HG02970 (cell line): ENCODE results near the gene EDNRA.

Experiments used
- ATAC-seq: cut with Tn5 transposase; IDR thresholded peaks from one replicate; pipeline ENCODE4 v1.9.1; 2021; ENCODE audit warnings: mild to moderate bottlenecking, moderate library complexity, moderate number of reproducible peaks; ENCODE audit not compliant: unreplicated experiment, low FRiP score

The EDNRA gene

DNA sequence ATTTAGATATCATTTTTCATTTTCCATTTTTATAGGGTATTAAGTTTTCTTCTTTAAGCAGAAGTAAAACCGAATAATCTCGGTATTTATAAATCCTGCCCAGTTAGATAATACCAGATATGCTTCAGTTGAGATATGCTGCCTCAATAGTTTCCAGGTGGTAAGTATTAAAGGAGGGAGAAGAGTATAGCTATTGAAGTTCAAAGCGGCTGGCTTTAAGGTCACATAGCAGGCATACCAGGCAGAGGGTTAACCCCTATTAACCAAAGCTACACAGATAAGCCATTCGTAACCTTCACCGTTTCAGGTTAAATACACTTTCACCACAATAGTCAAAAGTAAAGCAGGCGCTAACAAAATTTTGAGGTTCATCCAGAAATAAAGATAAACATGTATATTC lies 54.2 kb downstream of the EDNRA start:
- ATAC-seq = no peak

GRCh38 chr4:147538711-147539110 lies 57.8 kb downstream of the EDNRA start:
- no peak for ATAC-seq

DNA sequence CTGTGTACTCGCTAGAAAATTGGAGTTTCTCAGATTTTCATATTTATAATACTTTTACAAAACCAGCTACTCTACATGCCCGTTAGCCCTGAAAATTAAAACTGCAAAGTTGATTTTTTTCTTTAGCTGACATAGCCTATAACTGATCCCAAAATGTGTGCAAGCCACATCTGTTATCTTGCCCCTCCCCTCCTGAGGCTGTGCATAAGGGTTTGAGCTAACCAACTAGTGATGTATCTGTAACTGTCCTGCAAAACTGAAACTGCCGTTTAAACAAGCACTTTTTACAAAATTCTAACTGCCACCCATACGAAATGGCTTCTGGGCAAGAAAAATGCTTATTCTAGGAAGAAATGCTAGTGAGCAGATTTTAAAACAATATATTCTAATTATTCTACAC lies 59.1 kb downstream of the EDNRA start:
- no peak for ATAC-seq

DNA sequence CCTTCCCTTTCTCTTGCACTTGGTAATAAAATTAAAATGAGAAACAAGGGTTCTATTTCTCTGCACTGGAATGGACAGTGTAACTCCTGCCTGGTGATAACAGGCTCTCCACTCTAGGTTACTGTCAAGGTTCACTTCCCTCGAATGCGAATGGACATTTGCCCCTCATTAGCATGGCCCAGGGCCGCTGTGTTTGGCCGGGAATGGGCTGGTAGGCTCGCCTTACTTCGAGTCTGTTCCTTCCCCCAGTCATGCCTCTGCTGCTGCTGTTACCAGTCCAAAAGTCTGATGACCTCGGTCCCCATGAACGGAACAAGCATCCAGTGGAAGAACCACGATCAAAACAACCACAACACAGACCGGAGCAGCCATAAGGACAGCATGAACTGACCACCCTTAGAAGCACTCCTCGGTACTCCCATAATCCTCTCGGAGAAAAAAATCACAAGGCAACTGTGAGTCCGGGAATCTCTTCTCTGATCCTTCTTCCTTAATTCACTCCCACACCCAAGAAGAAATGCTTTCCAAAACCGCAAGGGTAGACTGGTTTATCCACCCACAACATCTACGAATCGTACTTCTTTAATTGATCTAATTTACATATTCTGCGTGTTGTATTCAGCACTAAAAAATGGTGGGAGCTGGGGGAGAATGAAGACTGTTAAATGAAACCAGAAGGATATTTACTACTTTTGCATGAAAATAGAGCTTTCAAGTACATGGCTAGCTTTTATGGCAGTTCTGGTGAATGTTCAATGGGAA lies 61.5 kb downstream of the EDNRA start:
- no peak for ATAC-seq

DNA sequence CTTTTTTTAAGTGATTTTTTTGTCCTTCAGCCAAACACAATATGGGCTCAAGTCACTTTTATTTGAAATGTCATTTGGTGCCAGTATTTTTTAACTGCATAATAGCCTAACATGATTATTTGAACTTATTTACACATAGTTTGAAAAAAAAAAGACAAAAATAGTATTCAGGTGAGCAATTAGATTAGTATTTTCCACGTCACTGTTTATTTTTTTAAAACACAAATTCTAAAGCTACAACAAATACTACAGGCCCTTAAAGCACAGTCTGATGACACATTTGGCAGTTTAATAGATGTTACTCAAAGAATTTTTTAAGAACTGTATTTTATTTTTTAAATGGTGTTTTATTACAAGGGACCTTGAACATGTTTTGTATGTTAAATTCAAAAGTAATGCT lies 62.1 kb downstream of the EDNRA start:
- ATAC-seq = no peak

DNA sequence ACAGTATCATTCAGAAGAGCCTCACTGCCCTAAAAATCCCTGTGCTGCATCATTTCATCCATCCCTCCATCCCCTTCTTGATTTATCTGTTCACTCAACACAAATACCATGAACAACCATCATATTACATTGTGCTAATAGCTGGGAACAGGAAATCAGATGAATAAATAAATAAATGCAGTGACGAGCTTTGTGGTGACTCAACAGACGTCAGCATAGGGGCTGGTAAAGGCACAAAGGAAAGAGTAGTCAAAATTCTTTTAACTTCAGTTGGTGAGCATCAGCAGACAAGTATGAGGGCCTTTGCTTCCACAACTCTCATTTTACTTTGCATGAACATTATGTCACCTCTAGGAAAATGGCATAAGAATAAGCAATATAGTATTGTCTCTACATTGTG lies 65.5 kb downstream of the EDNRA start:
- no peak for ATAC-seq

DNA sequence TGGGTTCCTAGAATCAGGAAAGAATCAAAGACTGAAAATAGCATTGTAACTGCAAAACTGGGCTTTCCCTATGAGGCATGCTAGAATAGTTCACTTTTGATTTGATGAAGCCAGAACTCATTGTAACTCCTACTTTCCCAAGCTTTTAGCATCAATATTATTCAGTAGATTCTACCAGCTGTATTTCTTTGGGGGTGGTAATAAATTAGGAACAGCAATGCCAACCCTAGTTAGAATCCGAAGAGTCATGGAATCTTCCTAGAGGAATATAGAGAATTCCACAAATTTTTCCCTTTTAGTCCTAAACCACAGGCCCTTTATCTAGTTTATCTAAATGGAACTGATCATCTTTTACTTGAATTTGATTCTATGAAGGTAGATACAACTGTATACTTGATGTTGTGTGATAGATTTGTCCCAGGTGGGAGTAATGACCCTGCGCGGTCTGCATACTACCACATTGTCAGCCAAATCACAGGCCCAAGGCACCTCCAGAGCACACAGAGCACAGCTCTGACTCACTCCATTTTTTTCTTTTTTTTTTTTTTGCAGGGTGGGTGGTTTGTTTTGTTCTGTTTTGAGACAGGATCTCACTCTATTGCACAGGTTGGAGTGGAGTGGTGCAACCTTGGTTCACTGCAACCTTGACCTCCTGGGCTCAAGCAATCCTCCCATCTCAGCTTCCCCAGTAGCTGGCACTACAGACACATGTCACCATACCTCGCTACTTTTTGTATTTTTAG lies 66.6 kb downstream of the EDNRA start:
- ATAC-seq = no peak

DNA sequence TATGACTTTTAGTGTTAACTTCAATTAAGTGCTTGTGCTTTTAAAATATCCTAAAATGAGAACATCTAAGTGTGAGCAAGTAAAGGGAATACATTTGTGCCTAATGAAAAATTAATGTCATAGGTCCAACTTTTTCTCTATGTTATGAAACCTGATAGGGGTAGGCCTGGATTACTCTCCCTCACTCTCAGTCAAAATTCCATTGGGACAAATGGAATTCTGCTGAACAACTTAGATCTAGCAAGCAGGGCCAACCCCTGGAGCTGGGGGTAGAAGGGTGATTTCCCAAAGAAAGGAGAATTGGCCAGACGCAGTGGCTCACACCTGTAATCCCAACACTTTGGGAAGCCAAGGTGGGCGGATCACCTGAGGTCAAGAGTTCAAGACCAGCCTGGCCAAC lies 67.4 kb downstream of the EDNRA start:
- no peak for ATAC-seq

DNA sequence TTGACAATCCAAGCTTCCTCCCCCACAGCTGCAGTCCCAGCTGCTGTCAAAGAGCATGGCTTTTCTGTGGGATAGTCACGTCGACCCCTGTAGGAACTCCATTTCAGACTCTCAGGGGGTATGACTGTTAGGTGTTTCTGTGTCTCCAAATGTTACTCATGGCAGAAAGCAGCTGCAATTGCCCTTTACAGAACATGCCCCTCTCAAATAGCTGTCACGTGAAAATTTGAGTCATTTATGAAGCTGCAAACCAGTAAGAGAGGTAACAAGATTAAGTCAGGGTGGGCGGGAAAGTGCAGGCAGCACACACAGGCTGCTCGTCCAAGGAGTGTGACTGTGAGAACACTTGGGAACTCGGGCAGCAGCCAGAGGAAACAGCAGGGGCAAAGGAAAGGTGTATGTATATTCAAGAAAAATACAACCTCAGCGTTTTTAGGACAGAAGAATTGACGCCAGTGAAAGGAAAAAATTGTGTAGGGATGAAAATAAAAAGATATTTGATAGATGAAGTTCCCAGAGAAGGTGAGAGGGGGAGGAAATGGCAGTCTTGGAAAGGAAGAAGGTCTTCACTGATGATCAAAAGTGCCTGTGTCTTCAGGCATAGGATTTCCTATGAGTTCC lies 69.8 kb downstream of the EDNRA start:
- no peak for ATAC-seq

DNA sequence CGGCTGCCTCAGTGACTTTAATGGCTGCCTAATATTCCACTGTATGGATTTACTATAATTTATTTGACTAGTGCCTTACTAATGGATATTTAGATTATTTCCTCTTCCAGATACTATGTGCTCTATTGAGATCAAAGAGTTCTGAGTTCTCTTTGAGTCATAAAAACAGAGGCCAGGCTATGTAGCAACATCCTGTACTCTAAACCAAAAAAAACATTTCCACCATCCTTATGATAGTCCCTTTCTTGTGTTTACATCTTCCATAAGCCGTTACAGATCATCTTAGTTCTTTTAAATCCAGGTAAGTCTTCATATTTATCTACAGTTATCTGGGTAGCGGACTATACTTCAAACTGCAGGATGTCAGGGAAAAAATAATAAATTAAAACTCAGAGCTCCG lies 79.7 kb downstream of the EDNRA start:
- no peak for ATAC-seq

- no peak for ATAC-seq
Observed at GRCh38 chr4:147566762-147567161, 85.9 kb downstream of the EDNRA start.

DNA sequence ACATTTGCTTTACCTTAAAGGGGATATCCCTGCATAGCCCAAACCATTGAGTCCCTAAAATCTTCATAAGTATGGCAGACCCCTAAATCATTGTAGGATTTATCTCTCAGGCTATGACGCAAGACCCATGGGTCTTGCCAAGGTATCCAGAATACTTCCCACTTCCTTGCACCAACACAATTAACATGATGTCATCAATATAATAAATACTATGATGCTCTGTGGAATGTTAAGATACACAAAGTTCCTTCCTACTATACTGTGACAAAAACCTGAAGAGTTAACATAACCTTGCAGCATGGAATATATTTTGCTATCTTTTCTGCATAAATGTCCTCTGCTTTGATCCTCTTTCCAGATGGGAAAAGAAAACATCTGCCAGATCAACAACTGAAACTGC lies 86.4 kb downstream of the EDNRA start:
- ATAC-seq = no peak

- no peak for ATAC-seq
Observed at GRCh38 chr4:147570616-147571015, 89.7 kb downstream of the EDNRA start.

- no peak for ATAC-seq
Observed at GRCh38 chr4:147571036-147571770, 90.3 kb downstream of the EDNRA start.

- no peak for ATAC-seq
Observed at GRCh38 chr4:147576084-147576483, 95.2 kb downstream of the EDNRA start.

DNA sequence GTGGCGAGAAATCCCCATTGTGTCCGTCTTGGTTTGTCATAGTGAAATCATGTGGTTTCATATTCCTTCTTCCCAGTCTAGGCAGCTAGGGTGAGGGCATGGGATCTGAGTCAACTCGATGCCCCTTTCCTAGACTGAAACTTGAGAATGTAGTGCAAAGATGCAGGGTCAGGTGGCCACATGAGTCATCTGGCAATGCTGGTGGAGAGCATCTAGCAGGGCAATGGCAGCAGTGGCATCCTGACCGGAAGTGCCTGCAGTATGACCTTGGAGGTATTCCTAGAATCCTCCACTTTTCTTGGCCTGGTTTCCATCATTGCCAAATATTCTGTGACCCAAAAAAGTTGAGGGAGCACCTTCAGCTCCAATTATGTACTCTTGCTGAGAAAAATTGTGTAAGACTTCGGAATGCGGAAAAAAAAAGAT lies 97.2 kb downstream of the EDNRA start:
- ATAC-seq = no peak

DNA sequence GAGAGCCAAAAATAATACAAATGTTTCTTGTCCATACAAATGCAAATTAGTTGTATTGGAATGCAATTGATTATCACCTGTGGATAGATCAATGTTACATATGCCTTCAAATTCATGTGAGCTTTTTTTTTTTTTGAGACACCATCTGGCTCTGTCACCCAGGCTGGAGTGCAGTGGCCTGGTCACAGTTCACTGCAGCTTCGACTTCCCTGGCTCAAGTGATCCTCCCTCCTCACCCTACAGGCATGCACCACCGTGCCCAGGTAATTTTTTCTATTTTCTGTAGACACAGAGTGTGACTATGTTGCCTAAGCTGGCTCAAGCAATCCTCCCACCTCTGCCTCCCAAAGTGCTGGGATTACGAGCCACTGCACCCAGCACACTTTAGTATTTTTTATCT lies 97.7 kb downstream of the EDNRA start:
- no peak for ATAC-seq

- ATAC-seq = no peak
Observed at GRCh38 chr4:147580396-147580795, 99.5 kb downstream of the EDNRA start.

GRCh38 chr4:147581606-147582350 lies 100.9 kb downstream of the EDNRA start:
- ATAC-seq = no peak

DNA sequence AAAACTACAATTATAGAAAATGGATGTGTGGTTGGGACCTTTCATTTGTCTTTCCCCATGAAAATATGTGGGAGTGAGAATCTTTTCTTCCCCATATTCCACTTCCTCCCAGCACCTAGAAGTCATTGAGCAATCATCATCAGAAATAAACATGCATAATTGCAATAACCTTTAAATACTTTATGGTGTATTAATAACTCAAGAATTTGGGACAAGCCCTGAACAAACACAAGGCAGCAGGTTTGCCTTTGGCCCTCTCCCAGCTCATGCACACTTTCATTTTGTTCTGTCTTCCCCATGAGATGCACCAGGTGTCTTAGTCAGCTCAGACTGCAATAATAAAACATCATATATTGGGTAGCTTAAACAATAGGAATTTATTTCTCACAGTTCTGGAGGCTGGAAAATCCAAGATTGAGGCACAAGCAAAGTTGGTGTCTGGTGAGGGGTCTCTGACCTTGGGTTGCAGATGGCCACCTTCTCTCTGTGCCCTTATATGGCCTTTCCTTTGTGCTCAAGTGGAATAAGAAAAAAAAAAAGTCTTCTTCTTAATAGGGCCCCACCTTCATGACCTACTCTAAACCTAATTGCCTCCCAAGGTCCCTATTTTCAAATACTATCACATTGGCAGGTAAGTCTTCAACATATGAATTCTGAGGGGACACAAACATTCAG lies 101.6 kb downstream of the EDNRA start:
- ATAC-seq = no peak
